HG03378 (cell line): ENCODE data around the gene MAP1S.

Source experiments
- ATAC-seq: cut with Tn5 transposase; IDR thresholded peaks from one replicate; pipeline ENCODE4 v1.9.1; 2021; ENCODE audit warnings: mild to moderate bottlenecking, moderate library complexity; ENCODE audit not compliant: unreplicated experiment

The MAP1S gene

GRCh38 chr19:17692566-17692965 lies 26.7 kb upstream of the MAP1S start:
- ATAC-seq = no peak

DNA sequence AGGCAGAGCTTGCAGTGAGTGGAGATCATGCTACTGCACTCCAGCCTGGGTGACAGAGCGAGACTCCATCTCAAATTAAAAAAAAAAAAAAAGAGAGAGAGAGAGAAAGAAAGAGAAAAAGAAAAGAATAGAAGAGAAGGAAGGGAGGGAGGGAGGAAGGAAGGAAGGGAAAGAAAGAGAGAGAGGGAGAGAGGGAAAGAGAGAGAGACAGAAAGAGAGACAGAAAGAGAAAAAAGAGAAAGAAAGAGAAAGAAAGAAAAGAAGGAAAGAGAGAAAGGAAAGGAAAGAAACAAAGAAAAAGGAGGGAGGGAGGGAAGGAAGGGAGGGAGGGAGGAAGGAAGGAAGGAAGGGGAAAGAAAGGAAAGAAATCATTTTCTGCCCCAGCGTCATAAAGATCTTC lies 24.1 kb upstream of the MAP1S start:
- ATAC-seq = no peak

GRCh38 chr19:17703824-17704463 lies 15.3 kb upstream of the MAP1S start:
- no peak for ATAC-seq

DNA sequence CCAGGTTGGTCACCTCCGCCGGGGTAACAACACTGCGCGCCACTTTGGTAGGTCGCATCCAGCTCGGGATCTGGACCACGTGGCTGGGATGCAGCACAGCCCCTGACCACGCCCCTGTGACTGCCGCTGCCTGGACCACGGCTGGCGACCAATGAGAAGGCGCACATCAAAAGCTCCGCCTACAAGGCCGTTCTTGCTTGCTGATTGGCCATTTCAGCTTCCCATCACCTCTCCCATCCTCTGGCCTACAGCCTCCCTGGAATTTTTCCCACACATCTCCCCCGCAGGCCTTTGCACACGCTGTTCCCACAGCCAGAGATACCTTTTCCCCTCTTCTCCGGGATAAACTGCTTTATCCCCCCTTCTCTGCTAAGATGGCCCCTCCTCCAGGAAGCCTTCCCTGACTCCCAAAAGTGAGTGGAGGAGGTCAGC lies 12.5 kb upstream of the MAP1S start:
- ATAC-seq = no peak

GRCh38 chr19:17711851-17712250 lies 7.4 kb upstream of the MAP1S start:
- no peak for ATAC-seq

DNA sequence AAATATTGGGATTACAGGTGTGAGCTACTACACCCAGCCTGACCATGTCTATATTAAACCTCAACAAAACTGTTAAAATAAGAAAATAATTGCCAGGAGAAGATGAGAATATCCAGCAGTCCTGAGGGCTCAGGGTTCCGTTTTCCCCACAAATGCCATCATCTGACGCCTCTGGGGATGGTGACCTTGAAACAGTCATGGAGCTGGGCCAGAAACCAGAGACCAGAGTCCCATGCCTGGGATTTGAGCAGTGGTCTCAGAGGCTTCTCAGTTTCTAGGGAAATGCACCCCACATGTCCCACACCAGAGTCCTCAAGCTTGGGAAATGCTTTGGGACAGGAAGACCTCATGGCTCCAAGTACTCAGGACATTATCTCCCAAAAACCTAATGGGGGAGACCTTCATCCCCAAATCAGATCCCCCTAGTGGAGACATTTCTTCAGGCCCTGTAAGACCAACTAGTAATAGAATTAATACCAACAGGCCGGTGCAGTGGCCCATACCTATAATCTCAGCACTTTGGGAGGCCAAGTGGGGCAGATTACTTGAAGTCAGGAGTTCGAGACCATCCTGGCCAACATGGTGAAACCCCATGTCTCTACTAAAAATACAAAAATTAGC lies 2.9 kb upstream of the MAP1S start:
- no peak for ATAC-seq

GRCh38 chr19:17718550-17718946 lies 732 bp upstream of the MAP1S start:
- ATAC-seq = no peak

DNA sequence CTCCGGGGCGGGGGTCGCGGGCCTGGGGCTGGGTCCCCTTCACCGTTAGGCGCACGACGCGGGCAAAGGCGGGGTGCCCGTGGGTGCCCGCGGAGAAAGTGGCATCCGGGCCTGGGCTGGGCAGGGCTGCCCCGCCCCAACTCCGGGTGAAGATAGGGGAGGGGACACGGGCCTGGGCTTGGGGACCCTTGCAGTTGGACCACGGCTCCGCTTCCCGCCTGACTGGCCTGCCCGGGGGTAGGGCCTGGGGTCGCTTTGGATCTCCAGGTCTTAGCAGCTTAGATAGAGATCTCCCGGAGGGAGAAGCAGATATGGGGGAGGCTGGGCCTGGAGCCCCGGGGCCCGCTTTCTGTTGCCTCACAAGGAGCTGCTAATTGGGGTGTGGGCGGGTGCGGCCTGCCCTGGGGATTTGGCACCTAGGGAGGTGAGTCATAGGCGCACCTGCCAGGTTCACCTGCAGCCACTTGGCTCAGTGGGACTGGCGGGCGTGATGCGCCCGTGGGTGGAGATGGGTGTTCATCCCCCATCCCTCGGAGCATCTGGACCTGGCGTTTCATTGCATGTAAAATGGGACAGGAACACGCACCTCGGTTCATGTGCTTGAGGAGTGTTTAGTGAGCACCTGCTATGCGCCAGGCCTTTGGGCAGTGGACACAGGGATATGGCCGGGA lies 585 bp downstream of the MAP1S start:
- ATAC-seq = no peak

DNA sequence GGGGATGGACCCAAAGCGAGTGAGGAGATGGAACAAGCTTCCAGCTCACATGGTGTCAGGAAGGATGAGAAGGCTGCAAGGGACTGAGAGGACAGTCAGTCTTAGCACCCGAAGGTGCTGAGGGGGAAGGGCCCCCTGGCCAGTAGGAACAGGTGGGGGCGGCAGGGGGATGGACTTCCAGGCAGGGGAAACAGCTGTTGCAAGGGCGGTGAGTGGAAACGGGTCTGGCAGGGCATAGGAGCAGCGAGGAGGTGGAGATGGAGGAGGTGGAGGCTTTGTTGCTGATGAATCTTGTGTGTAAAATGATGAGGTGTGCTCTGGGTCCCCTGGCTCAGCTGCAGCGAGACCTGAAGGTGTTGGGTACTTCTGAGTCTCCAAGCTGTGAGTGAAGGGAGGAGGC lies 1.2 kb downstream of the MAP1S start:
- ATAC-seq = no peak

DNA sequence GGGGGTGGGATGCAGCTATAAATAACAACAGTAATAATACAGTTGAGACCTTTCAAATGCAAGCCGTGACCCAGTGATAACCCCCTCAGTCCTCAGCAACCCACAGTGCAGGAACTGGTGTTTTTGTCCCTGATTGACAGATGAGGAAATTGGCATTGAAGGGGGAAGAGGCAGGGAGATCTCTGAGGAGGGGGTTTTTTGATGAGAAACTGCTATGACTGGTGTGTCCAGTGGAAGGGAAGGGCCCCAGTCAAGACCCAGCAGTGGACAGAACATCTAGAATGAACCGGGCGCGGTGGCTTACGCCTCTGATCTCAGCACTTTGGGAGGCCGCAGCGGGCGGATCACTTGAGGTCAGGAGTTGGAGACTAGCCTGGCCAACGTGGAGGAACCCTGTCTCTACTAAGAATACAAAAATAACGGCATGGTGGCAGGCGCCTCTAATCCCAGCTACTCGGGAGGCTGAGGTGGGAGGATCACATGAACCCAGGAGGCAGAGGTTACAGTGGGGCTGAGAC lies 1.9 kb downstream of the MAP1S start:
- no peak for ATAC-seq

- ATAC-seq = no peak
Measured at GRCh38 chr19:17721821-17722220, 2.5 kb downstream of the MAP1S start.

DNA sequence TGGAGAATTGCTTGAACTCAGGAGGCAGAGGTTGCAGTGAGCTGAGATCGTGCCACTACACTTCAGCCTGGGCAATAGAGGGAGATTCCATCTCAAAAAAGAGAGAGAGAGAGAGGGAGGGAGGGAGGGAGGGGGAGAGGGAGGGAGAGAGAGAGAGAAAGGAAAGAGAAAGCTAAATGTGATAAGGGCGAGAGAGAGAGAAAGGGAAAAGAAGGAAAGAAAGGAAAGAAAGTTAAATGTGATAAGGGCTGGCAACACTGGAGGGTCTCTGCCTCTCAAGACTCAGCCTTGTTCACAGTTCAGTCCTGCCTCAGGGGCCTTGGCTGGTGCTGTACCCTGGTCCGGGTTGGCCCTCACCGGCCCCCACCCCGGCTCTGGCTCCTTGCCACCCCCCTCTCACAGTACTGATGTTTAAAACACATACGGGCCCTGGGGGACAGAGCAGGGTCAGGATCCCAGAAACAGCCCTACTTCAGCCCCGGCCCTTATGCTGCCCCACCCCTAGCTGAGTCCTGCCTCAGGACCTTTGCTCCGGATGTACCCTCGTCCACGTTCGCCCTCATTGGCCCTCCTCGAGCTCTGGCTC lies 3.5 kb downstream of the MAP1S start:
- ATAC-seq = no peak

- no peak for ATAC-seq
Measured at GRCh38 chr19:17724655-17725054, 5.4 kb downstream of the MAP1S start.

DNA sequence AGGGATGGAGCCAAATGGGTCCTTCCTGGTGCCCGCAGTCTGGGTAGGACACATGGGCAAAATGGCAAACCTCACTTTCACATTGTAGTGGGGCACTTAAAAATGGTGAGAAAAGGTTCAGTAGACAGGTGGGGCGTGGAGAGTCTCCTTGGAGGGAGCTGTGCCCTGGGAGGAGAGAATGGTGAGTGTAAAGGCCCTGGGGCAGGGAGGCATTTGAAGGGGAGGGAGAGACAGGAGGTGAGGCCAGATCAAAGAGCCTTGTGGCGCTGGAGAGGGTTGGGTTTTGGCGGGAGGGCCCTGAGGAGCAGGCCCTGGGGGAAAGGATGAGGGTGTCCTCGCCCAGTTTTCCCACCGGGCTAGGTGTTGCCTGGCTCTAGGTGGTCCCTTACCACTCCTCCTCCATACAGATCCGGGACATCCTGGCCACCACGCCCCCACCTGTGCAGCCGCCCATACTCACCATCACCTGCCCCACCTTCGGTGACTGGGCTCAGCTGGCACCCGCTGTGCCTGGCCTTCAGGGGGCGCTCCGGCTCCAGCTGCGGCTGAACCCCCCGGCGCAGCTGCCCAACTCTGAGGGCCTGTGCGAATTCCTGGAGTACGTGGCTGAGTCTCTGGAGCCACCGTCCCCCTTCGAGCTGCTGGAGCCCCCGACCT lies 6.3 kb downstream of the MAP1S start:
- ATAC-seq = no peak

DNA sequence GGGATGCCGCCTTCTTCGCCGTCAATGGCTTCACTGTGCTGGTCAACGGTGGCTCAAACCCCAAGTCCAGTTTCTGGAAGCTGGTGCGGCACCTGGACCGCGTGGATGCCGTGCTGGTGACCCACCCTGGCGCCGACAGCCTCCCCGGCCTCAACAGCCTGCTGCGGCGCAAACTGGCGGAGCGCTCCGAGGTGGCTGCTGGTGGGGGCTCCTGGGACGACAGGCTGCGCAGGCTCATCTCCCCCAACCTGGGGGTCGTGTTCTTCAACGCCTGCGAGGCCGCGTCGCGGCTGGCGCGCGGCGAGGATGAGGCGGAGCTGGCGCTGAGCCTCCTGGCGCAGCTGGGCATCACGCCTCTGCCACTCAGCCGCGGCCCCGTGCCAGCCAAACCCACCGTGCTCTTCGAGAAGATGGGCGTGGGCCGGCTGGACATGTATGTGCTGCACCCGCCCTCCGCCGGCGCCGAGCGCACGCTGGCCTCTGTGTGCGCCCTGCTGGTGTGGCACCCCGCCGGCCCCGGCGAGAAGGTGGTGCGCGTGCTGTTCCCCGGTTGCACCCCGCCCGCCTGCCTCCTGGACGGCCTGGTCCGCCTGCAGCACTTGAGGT lies 7.0 kb downstream of the MAP1S start:
- no peak for ATAC-seq

DNA sequence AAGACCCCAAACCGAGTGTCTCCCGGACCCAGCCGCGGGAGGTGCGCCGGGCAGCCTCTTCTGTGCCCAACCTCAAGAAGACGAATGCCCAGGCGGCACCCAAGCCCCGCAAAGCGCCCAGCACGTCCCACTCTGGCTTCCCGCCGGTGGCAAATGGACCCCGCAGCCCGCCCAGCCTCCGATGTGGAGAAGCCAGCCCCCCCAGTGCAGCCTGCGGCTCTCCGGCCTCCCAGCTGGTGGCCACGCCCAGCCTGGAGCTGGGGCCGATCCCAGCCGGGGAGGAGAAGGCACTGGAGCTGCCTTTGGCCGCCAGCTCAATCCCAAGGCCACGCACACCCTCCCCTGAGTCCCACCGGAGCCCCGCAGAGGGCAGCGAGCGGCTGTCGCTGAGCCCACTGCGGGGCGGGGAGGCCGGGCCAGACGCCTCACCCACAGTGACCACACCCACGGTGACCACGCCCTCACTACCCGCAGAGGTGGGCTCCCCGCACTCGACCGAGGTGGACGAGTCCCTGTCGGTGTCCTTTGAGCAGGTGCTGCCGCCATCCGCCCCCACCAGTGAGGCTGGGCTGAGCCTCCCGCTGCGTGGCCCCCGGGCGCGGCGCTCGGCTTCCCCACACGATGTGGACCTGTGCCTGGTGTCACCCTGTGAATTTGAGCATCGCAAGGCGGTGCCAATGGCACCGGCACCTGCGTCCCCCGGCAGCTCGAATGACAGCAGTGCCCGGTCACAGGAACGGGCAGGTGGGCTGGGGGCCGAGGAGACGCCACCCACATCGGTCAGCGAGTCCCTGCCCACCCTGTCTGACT lies 7.9 kb downstream of the MAP1S start:
- ATAC-seq = no peak

DNA sequence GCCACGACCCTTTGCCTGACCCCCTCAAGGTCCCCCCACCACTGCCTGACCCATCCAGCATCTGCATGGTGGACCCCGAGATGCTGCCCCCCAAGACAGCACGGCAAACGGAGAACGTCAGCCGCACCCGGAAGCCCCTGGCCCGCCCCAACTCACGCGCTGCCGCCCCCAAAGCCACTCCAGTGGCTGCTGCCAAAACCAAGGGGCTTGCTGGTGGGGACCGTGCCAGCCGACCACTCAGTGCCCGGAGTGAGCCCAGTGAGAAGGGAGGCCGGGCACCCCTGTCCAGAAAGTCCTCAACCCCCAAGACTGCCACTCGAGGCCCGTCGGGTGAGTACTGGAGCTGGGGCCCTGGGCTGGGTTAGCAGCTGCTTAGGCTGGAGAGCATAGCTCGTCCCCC lies 8.6 kb downstream of the MAP1S start:
- ATAC-seq = no peak

- ATAC-seq = no peak
Measured at GRCh38 chr19:17733127-17733526, 13.8 kb downstream of the MAP1S start.

DNA sequence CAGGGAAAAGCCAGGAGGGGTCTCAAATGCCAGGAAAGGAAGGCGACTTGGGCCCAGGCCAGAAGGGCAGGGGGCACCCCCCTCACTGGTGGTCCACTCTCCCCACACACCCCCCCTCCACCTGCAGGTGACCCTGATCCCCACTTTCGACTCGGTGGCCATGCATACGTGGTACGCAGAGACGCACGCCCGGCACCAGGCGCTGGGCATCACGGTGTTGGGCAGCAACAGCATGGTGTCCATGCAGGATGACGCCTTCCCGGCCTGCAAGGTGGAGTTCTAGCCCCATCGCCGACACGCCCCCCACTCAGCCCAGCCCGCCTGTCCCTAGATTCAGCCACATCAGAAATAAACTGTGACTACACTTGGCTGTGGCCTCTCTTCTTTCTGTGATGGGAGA lies 14.9 kb downstream of the MAP1S start:
- no peak for ATAC-seq

GRCh38 chr19:17735410-17735809 lies 16.1 kb downstream of the MAP1S start:
- no peak for ATAC-seq
